PFSK-1 (cell line): Measurements from ENCODE around the gene GUCY2D.

Source experiments
- FOXP2 ChIP-seq: optimal IDR thresholded peaks from 2 replicates; pipeline ENCODE3; 2011; ENCODE audit warnings: borderline replicate concordance, control low read depth, inconsistent platforms; ENCODE audit not compliant: insufficient read depth; ENCODE audit errors: extremely low read length, extremely low read depth
- POLR2AphosphoS5 ChIP-seq: IDR thresholded peaks from 2 replicates; pipeline ENCODE4 v1.6.1; 2012; ENCODE audit warnings: low read depth, mild to moderate bottlenecking, control low read depth, low read length, moderate library complexity
- REST ChIP-seq, 2 experiments: IDR thresholded peaks; 2 replicates each; pipeline versions ENCODE4 v1.6.1 to v1.8.0; 2011 to 2012; ENCODE audit warnings: low read depth in 2 of 2, low read length in 2 of 2, control low read depth in 1 of 2, inconsistent platforms in 1 of 2, mild to moderate bottlenecking in 1 of 2, moderate library complexity in 1 of 2; ENCODE audit not compliant: insufficient read depth in 1 of 2
- SIN3A ChIP-seq: IDR thresholded peaks from 2 replicates; pipeline ENCODE4 v1.6.1; 2012; ENCODE audit warnings: mild to moderate bottlenecking, low read length, moderate library complexity, borderline replicate concordance; ENCODE audit not compliant: insufficient read depth
- TAF1 ChIP-seq: IDR thresholded peaks from 2 replicates; pipeline ENCODE4 v1.6.1; 2012; ENCODE audit warnings: low read length, control low read depth, borderline replicate concordance; ENCODE audit not compliant: insufficient read depth

The GUCY2D gene

GRCh38 chr17:8016632-8017424 lies 14.4 kb downstream of the GUCY2D start:
- TF ChIP-seq SIN3A (no peak), TAF1 (no peak), REST (IDR thresholded peaks at IDR 0.05; ENCODE audit: insufficient read depth in 1 of 2, low read depth in 2 of 2, low read length in 2 of 2) (no peak), FOXP2 (no peak), POLR2AphosphoS5 (no peak)

GRCh38 chr17:8018436-8018835 lies 16.0 kb downstream of the GUCY2D start:
- TF ChIP-seq POLR2AphosphoS5: no peak
- TF ChIP-seq FOXP2: no peak
- TF ChIP-seq REST (IDR thresholded peaks at IDR 0.05; ENCODE audit: insufficient read depth in 1 of 2, low read depth in 2 of 2, low read length in 2 of 2): no peak
- no peak for TF ChIP-seq TAF1

GRCh38 chr17:8019166-8019565 lies 16.8 kb downstream of the GUCY2D start:
- TF ChIP-seq SIN3A (no peak), REST (IDR thresholded peaks at IDR 0.05; ENCODE audit: insufficient read depth in 1 of 2, low read depth in 2 of 2, low read length in 2 of 2) (no peak), FOXP2 (no peak), TAF1 (no peak), POLR2AphosphoS5 (no peak)

GRCh38 chr17:8019665-8020650 lies 17.5 kb downstream of the GUCY2D start:
- no peak for TF ChIP-seq REST (IDR thresholded peaks at IDR 0.05; ENCODE audit: insufficient read depth in 1 of 2, low read depth in 2 of 2, low read length in 2 of 2)
- no peak for TF ChIP-seq FOXP2
- TF ChIP-seq SIN3A: no peak
- no peak for TF ChIP-seq TAF1
- TF ChIP-seq POLR2AphosphoS5: no peak
